Measurements from ENCODE around the gene COL6A6.

GRCh38 chr3:130533247-130533646, 16.3 kb downstream of the COL6A6 start:
- TF ChIP-seq POLR2A (IDR thresholded peaks at IDR 0.05): no peak
- TF ChIP-seq CTCF (IDR thresholded peaks at IDR 0.05): no peak
